VCaP (cell line): ENCODE measurements around the gene NECAB3.

ENCODE experiments used
- H3K27ac ChIP-seq: fragments of 450-650 bp; 2 replicates; pipeline ENCODE4 v1.5.1; 2017
- CTCF ChIP-seq: fragments of 450-650 bp; conservative IDR thresholded peaks from 2 replicates; pipeline ENCODE4 v1.5.1; 2017; ENCODE audit warnings: mild to moderate bottlenecking, moderate library complexity

Gene NECAB3

GRCh38 chr20:33674294-33675135 is at the start of gene NECAB3:
TSS of gene NECAB3 (minus strand) at chr20:33674428. CDS start at chr20:33674352, 76 bp downstream.
- H3K27ac ChIP-seq, result peak within 1 kb of the TSS; percentile 98
- TF ChIP-seq CTCF, result peak; percentile 17; the same call in 1 of the 2 replicates

GRCh38 chr20:33721391-33722140 is 47.3 kb upstream of the NECAB3 start:
- no peak overlapping the region for H3K27ac ChIP-seq

GRCh38 chr20:33719989-33720709 is 45.9 kb upstream of the NECAB3 start, which contains the start of gene PXMP4:
TSS of gene PXMP4 (minus strand) at chr20:33720310. CDS start at chr20:33720207, 103 bp downstream.
- no peak for TF ChIP-seq CTCF
- peak within 1 kb of the TSS; percentile 80 for H3K27ac ChIP-seq

More at GRCh38 chr20:33721391-33722140, 47.3 kb upstream of the NECAB3 start:
- TF ChIP-seq CTCF, result no peak

- H3K27ac ChIP-seq, result peak overlapping the region; percentile 80
- no peak for TF ChIP-seq CTCF
Measured at GRCh38 chr20:33719277-33719988, 45.2 kb upstream of the NECAB3 start.

- TF ChIP-seq CTCF, result no peak
- peak overlapping the region; percentile 22; the same call in 1 of the 2 replicates for H3K27ac ChIP-seq
Measured at GRCh38 chr20:33716498-33716897, 42.3 kb upstream of the NECAB3 start.

- TF ChIP-seq CTCF, result no peak
- no peak overlapping the region for H3K27ac ChIP-seq
Measured at GRCh38 chr20:33713865-33714367, 39.7 kb upstream of the NECAB3 start.
